Natural killer cell treated with Interleukin-12 subunit alpha and Interleukin-12 subunit beta and Interleukin-15 and Interleukin-18, amount 100 ng/mL, for 72 hours (primary cell): ENCODE data around the gene NCK2. TPM values are rescaled to one million over a fixed set of nuclear protein-coding genes. Genes with fewer than 3 reads are reported as not detected.
A peak's percentile ranks its signal among the peaks of the same experiment; 100 is the strongest.

Experiments used
- ATAC-seq, 2 donors: fragments of 150-1000 bp; cut with Tn5 transposase in 1 of 2; sonication (Bioruptor Pico), chemical (Tn5 transposase) in 1 of 2; 2 replicates each; pipeline ENCODE4 v1.10.0; 2021
- DNase-seq: peaks from one replicate; pipeline ENCODE4 v3.0.0; 2022; ENCODE audit warnings: low spot score
- H3K27ac Mint-ChIP-seq, 2 donors: 1 replicate in 1 of 2; 2 replicates in 1 of 2; pipeline ENCODE4 v1.8.0; 2022; ENCODE audit warnings: mixed read lengths in 2 of 2, mild to moderate bottlenecking in 1 of 2, moderate library complexity in 1 of 2
- H3K27me3 Mint-ChIP-seq, 2 donors: 1 replicate in 1 of 2; 2 replicates in 1 of 2; pipeline ENCODE4 v1.8.0; 2022; ENCODE audit warnings: mixed read lengths in 2 of 2
- H3K36me3 Mint-ChIP-seq: one replicate; pipeline ENCODE4 v1.8.0; 2022; ENCODE audit warnings: mixed read lengths
- H3K4me1 Mint-ChIP-seq, 2 donors: 1 replicate in 1 of 2; 2 replicates in 1 of 2; pipeline ENCODE4 v1.8.0; 2022; ENCODE audit warnings: low read depth in 2 of 2, mixed read lengths in 2 of 2, mild to moderate bottlenecking in 1 of 2
- H3K4me3 Mint-ChIP-seq: one replicate; pipeline ENCODE4 v1.8.0; 2022; ENCODE audit warnings: mixed read lengths
- H3K9me3 Mint-ChIP-seq: 2 replicates; pipeline ENCODE4 v1.8.0; 2022; ENCODE audit warnings: mixed read lengths
- total RNA-seq, 2 donors: library from RNA; stranded (reverse); gene quantifications; one replicate each; pipeline ENCODE4 v1.2.3, GENCODE V29; 2022

Gene NCK2
- total RNA-seq: 10 to 100 TPM; 44.7 to 47.4 TPM

DNA sequence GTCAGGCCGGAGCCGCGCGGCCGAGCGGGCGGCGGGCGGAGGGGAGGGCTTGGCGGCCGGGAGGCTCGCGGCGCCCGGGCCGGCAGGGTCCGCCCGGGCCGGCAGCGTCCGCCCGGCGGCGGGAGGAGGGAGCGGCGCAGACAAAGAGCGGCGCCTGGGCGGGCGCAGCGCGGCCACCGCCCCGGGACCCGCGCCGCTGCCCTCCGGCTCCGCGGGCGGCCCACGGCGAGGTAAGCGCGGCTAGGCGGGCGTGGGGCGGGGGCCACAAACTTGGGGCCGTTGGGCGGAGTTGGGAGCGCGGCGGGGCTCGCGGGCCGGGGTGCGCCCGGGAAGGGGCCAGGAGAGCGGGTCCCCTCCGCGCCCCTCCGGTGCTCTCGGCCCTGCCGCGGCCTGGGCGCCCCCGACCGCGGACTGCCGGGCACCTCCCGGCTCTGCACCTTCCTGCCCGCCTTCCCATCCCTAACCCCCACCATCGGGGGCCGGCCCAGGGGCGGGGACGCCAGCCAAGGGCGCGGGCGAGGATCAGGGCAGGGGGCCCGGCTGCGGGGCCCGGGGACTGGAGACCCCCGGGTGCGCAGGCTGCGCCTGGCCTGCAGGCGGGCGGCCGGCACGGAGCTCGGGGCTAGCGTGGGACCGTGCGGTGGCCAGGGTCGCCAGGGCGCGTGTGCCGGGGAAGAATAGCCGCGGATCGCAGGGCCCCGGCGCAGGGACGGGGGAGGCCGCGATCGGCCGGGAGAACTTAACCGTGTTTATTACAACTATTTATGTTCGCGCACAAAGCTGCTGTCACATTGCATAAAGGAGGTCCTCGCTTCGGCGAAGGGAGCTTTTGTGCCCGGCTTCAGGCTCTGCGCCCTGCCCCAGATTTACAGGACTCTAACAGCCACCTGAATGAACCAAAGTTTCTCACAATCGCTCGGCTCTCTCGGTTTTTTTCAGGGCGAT is at the start of gene NCK2:
Gene NCK2, plus strand, starts transcription at position 4 of the 945 bp plus-strand sequence. CDS start 110,152 bp downstream, outside the sequence.
- Mint-ChIP-seq H3K36me3 (no peaks in the 10 kb centered on the region), H3K9me3 (no peaks in the 10 kb centered on the region), H3K27me3 (no peaks in the 10 kb centered on the region), H3K4me1 (peaks cover 48 to 75% of the 10 kb centered on the region in 2 donors), H3K27ac (peak within 1 kb of the TSS; percentile 91 to 94), H3K4me3 (peak within 1 kb of the TSS; percentile 96)
- DNase-seq: no peak
- peak; percentile 39 to 54 for ATAC-seq

DNA sequence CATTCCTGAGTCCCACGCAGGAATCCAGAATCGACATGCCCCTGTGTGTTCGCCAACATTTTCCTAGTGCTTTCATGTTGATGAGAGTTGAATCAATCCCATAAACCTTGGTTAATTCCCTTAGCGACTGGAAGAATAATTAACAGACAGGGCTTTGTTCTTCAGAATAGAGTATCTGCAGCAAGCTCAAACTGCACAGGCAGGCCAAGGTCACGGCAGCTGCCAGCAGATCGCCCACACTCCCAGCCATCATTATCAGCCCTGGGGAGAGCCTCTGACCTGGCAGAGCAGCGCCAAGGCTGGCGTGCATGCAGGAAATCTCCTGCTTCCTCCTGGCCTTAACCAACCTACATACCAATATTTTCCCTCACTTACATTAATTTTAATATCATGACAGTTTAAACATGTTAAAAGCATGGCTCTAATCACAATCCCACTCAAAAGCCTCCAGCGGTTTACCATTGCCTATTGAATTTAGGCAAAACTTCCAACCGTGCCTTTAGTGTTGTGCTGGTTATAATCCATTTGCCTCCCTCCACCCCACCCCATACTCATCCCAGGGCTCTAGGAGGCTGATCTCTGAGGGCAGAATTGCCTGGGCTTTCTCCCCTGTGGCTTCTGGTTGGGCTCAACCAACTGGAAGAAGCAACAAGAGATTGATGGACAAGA is 46.8 kb upstream of the NCK2 start:
- ATAC-seq: peak in 1 of 2 donors; percentile 36
- Mint-ChIP-seq H3K36me3 (no peaks in the 10 kb centered on the region), H3K27me3 (peaks cover 19 to 41% of the 10 kb centered on the region in 2 donors), H3K4me1 (no peaks in the 10 kb centered on the region), H3K9me3 (no peaks in the 10 kb centered on the region), H3K27ac (no peak overlapping the region), H3K4me3 (no peak overlapping the region)
- no peak for DNase-seq

DNA sequence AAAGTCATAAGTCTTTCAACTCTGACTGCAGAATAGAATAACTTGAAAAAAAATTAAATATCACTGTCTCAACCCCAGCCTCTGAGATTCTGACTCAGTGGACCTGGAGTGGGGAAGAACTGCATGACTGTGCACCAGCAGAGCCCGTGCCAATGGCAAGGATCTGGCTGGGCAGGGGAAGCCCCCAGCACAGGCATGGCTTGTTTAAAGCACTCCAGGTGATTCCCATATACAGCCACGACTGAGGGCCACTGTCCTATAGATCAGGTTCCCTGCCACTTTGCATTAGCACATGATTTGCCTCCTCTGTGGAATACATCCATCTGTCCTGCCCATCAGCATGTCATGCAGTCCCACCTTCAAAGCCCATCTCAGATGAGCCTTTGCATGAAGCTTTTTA is 45.9 kb upstream of the NCK2 start:
- no peaks in the 10 kb centered on the region for H3K9me3 Mint-ChIP-seq
- no peaks in the 10 kb centered on the region for H3K4me1 Mint-ChIP-seq
- H3K27ac Mint-ChIP-seq: no peak overlapping the region
- no peak overlapping the region for H3K4me3 Mint-ChIP-seq
- peaks cover 23 to 49% of the 10 kb centered on the region in 2 donors for H3K27me3 Mint-ChIP-seq
- DNase-seq (no peak), ATAC-seq (no peak)
- no peaks in the 10 kb centered on the region for H3K36me3 Mint-ChIP-seq

DNA sequence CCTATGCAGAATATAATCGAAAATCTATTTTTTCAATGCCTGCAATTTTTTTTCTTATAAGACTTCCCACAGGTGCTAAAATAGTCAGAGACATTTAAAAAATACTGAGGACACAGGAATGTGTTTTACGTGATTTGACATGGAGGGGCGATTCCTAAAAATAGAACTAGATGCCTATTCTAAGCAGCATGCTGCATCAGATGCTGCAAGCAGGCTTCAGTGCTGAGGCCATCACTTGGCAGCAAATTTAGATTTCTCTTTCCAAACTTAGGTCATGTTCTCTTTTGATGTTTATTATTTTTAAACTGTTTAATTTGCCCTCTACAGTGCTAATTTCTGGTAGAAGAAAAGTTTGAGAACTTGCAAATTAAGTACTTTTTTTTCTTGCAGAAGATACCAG is 43.7 kb upstream of the NCK2 start:
- Mint-ChIP-seq H3K27ac (no peak overlapping the region), H3K4me1 (no peaks in the 10 kb centered on the region), H3K27me3 (peaks cover 24 to 33% of the 10 kb centered on the region in 2 donors), H3K9me3 (no peaks in the 10 kb centered on the region), H3K4me3 (no peak overlapping the region), H3K36me3 (no peaks in the 10 kb centered on the region)
- ATAC-seq (no peak), DNase-seq (no peak)

DNA sequence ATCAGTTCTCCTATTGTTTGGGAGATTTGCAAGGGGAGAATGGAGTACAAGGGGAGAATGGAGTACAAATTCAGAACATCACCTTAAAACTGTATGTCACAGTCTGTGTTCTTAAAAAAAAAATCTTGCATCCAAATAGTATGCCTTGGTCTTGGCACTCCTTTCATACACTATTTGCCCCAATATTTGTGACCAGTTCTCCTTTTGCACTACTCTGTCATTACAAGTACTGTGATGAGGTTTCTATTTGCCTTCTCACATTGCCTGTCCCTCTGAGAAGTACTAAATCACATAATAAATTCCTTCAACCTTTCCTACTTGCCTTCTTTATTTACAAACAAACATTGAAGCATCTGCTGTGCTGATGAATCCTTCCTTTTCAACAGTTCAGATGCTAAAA is 36.0 kb upstream of the NCK2 start:
- DNase-seq (no peak), ATAC-seq (no peak)
- H3K9me3 Mint-ChIP-seq: no peaks in the 10 kb centered on the region
- H3K4me1 Mint-ChIP-seq: no peaks in the 10 kb centered on the region
- H3K4me3 Mint-ChIP-seq: no peak overlapping the region
- peaks cover 7 to 10% of the 10 kb centered on the region in 2 donors for H3K27me3 Mint-ChIP-seq
- no peaks in the 10 kb centered on the region for H3K36me3 Mint-ChIP-seq
- H3K27ac Mint-ChIP-seq: no peak overlapping the region

DNA sequence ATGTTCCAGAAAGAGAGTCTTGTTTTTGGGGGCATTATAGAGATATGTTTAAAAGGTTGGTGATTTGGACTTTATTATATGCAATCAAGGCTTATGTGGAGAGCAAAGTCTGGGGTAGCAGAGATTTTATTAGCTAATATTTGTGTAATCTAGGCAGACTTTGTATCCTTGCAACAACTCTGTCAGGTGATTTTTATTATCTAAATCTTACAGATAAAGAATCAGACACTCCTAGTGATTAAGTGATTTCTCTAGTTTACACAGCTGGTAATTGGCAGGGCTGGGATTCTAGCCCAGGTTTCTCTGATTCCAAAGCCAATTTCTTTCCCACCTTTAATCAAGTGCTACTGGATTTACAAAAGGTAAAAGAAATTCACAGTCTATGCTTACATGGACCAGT is 33.3 kb upstream of the NCK2 start:
- no peak overlapping the region for H3K27ac Mint-ChIP-seq
- H3K27me3 Mint-ChIP-seq: peaks cover 11 to 16% of the 10 kb centered on the region in 2 donors
- H3K36me3 Mint-ChIP-seq: no peaks in the 10 kb centered on the region
- DNase-seq: no peak
- no peaks in the 10 kb centered on the region for H3K4me1 Mint-ChIP-seq
- ATAC-seq: no peak
- no peaks in the 10 kb centered on the region for H3K9me3 Mint-ChIP-seq
- H3K4me3 Mint-ChIP-seq: no peak overlapping the region

DNA sequence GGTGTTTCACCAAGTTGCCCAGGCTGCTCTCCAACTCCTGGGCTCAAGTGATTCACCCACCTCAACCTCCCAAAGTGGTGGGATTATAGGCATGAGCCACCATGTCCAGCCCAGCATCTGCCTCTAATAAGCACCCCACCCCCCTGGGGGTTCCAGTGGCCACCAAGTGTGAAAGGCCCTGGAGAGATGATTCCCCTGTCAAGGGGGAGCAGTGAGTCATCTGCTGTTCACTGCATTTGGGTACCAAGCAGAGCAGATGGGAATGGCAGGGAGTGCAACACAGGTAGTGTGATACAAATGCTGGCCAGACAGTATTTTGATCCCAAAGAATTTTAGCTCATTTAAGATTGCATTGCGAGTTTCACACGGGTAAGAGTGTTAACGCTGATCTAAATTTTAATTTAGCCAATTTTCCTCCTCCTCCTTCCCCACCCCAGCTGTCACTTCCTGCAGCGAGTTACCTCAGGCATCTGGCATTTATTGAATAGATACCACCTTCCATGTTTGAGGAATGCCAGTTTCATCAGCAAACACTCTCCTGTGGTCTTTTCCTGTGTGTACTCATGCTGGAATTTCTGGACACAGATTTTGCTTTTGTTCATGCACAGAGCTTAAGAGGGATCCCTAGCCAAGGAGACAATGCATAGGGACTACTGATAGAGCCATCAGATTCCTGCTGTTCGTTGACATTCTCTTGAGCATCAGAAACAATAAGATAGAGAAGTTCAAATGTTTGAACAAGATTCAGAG is 32.4 kb upstream of the NCK2 start:
- no peak overlapping the region for H3K4me3 Mint-ChIP-seq
- no peaks in the 10 kb centered on the region for H3K9me3 Mint-ChIP-seq
- H3K36me3 Mint-ChIP-seq: no peaks in the 10 kb centered on the region
- no peak overlapping the region for H3K27ac Mint-ChIP-seq
- no peaks in the 10 kb centered on the region for H3K4me1 Mint-ChIP-seq
- H3K27me3 Mint-ChIP-seq: peaks cover 11 to 17% of the 10 kb centered on the region in 2 donors
- no peak for DNase-seq
- no peak for ATAC-seq

DNA sequence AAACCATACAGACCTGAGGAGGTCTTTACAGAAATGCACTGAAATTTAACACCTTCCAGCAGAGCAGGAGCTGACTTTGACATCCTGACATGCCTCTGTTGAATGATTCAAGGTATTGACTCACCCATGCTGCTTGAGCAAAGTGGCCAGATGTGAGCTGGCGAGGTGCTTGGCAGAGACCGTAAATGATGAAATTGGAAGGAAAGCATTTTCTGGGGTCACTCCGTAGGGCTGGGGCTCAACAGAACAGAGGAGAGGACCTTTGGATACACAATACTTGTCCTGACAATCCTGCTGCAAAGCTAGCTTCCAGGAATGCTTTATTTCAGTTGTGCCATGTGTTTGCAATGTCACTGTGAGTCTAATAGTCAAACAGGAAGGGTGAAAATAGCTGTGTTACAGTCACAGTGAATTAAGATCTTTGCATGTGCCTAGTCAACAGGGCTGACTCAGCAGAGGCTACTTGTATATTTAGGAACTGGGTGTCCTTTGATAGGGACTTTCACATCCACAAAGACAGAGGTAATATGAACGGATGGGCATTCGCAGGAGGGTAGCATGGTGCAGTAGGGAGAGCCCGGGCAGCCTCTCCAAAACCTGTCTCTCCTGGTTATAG is 31.6 kb upstream of the NCK2 start:
- no peaks in the 10 kb centered on the region for H3K36me3 Mint-ChIP-seq
- no peaks in the 10 kb centered on the region for H3K9me3 Mint-ChIP-seq
- H3K4me1 Mint-ChIP-seq: no peaks in the 10 kb centered on the region
- H3K27me3 Mint-ChIP-seq: peaks cover 11 to 17% of the 10 kb centered on the region in 2 donors
- no peak overlapping the region for H3K27ac Mint-ChIP-seq
- DNase-seq (no peak), ATAC-seq (peak in 1 of 2 donors; percentile 33)
- H3K4me3 Mint-ChIP-seq: no peak overlapping the region

DNA sequence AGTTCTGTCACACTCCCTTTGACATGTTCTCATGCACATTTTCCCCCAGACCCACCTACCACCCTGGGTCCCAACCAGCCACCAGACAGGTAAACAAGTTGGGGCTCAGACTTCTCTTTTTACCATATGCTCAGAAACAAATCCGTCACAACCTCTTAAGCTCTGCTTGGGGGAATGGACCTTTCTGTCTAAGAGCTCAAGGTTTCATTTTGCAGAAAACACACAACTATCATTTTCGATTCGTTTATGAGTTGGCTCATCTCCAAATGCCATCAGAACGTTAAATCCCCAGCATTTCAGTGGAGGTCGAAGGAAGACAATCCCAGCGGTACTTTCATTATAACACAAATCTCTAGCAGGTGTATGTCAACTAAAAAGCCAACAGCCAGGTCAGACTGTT is 30.6 kb upstream of the NCK2 start:
- Mint-ChIP-seq H3K36me3 (no peaks in the 10 kb centered on the region), H3K9me3 (no peaks in the 10 kb centered on the region), H3K27me3 (peaks cover 10 to 17% of the 10 kb centered on the region in 2 donors), H3K4me3 (no peak overlapping the region), H3K4me1 (no peaks in the 10 kb centered on the region), H3K27ac (no peak overlapping the region)
- no peak for ATAC-seq
- DNase-seq: no peak

DNA sequence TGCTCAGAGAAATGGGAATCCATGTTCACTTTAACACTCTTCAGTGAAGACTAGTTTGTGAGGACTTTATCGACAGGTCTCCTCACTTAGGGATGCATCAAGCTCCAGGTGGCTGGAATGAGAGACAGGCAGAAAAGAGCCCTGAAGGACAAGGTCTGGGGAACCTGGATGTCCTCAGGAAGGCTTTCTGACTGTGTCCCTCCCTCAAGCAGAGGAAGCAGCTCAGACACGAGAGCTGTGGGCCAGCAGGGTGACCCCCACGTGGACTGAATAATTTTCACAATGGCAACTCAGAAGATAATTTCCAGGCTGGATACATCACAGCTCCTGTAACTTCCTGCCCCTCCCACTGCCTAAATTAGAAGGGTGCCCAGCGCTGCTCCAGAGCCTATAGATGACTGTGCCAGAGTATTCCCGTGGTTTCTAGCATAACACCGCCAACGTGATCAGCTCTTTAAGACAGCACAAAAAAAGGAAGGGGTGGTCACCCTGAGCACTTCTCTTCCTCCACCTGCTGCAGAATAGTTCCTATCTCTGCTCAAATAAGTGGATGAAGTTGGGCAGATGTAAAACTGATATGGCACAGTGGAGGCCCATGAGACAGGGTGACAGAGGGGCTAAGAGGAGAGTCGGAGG is 25.7 kb upstream of the NCK2 start:
- H3K4me1 Mint-ChIP-seq: peaks cover 0 to 6% of the 10 kb centered on the region in 2 donors
- H3K4me3 Mint-ChIP-seq: no peak overlapping the region
- H3K27ac Mint-ChIP-seq: no peak overlapping the region
- no peaks in the 10 kb centered on the region for H3K36me3 Mint-ChIP-seq
- no peak for DNase-seq
- H3K9me3 Mint-ChIP-seq: no peaks in the 10 kb centered on the region
- ATAC-seq: no peak
- H3K27me3 Mint-ChIP-seq: peaks cover 10 to 16% of the 10 kb centered on the region in 2 donors

DNA sequence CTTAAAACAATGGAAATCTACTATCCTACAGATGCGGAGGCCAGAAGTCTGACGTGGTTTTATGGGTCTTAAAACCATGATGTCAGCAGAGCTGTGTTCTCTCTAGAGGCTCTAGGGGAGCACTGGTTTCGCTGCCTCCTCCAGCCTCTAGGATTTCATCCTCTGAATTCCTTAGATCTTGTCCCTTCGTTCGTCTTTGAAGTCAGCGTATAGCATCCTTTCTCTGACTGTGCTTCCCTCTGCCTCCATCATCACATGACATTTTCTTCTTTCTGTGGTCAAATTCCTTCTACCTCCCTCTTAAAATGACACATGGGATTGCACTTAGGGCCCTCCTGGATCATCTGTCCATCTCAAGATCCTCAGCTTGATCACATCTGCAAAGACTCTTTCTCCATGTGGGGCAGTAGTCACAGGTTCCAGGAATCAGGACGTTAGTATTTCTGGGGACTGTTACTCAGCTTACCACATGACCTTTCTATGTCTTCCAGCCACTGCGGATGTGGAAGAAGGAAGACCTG is 22.7 kb upstream of the NCK2 start:
- H3K27ac Mint-ChIP-seq: peak overlapping the region in 1 of 2 donors; percentile 29
- peaks cover 4% of the 10 kb centered on the region for H3K9me3 Mint-ChIP-seq
- peaks cover 6% of the 10 kb centered on the region for H3K36me3 Mint-ChIP-seq
- peak overlapping the region; percentile 16 for H3K4me3 Mint-ChIP-seq
- peaks cover 0 to 9% of the 10 kb centered on the region in 2 donors for H3K27me3 Mint-ChIP-seq
- H3K4me1 Mint-ChIP-seq: peaks cover 0 to 6% of the 10 kb centered on the region in 2 donors
- ATAC-seq: peak in 1 of 2 donors; percentile 63
- DNase-seq: no peak

DNA sequence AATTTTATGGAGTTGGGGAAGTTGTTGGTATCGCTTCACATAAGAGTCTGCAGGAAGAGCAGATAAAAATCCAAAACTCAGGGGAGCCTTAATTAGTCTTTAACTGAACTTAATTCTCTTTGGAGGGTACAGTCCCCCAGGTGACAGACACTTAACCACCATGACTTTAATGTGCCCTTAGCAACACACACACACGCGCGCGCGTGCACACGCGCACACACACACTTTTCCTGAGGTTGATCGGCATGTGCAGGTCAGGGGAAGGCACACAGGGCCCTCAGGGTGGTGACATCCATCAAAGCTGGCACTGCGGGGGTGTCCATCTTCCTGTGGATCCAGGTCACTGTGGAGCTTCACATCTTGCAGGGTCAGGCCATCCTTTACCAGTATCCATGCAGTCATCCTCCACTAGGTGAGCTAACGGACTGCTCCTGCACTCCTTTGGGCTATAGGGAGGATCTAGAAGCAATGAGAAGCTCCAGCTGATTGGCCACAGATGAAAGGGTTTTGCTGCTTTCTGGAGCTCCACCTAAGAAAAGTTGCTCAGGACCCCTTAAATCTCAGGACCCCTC is 21.9 kb upstream of the NCK2 start:
- no peak for ATAC-seq
- H3K4me3 Mint-ChIP-seq: peak overlapping the region; percentile 16
- H3K4me1 Mint-ChIP-seq: peaks cover 0 to 6% of the 10 kb centered on the region in 2 donors
- H3K36me3 Mint-ChIP-seq: peaks cover 9% of the 10 kb centered on the region
- H3K9me3 Mint-ChIP-seq: peaks cover 4% of the 10 kb centered on the region
- no peak for DNase-seq
- H3K27me3 Mint-ChIP-seq: peaks cover 0 to 9% of the 10 kb centered on the region in 2 donors
- peak overlapping the region in 1 of 2 donors; percentile 29 for H3K27ac Mint-ChIP-seq
